CD4-positive, CD25-positive, alpha-beta regulatory T cell (primary cell): ENCODE results near the gene EP400. TPM values are rescaled to one million over a fixed set of nuclear protein-coding genes. Genes with fewer than 3 reads are reported as not detected.
A peak's percentile ranks its signal among the peaks of the same experiment; 100 is the strongest.

ENCODE experiments used
- ATAC-seq, 2 donors: fragments of 150-1000 bp; cut with Tn5 transposase; one replicate each; pipeline ENCODE4 v1.10.0; 2021; ENCODE audit warnings: low read depth in 2 of 2, moderate number of reproducible peaks in 2 of 2, moderate library complexity in 1 of 2
- DNase-seq, 3 donors: peaks; one replicate each; pipeline versions ENCODE4 v3.0.0 to v3.0.0-alpha.2; 2012 to 2022; ENCODE audit warnings: mixed read lengths in 1 of 3
- H3K27ac ChIP-seq: one replicate; pipeline ENCODE4 v1.7.0; 2013; ENCODE audit warnings: mild to moderate bottlenecking, low read length; ENCODE audit not compliant: insufficient read depth, poor library complexity, severe bottlenecking
- H3K27me3 ChIP-seq: one replicate; pipeline ENCODE4 v1.7.0; 2013; ENCODE audit warnings: low read length; ENCODE audit not compliant: control insufficient read depth, insufficient read depth
- H3K36me3 ChIP-seq: one replicate; pipeline ENCODE4 v1.7.0; 2013; ENCODE audit warnings: mild to moderate bottlenecking, low read length, moderate library complexity; ENCODE audit not compliant: control insufficient read depth, insufficient read depth
- H3K4me1 ChIP-seq: 2 replicates; pipeline ENCODE4 v1.7.0; 2013; ENCODE audit warnings: mild to moderate bottlenecking, low read length; ENCODE audit not compliant: insufficient read depth, control insufficient read depth, poor library complexity, severe bottlenecking
- H3K4me3 ChIP-seq: one replicate; pipeline ENCODE4 v1.7.0; 2013; ENCODE audit warnings: low read depth, mild to moderate bottlenecking, low read length, moderate library complexity
- H3K9me3 ChIP-seq, 2 experiments: 1 replicate in 1 of 2; 2 replicates in 1 of 2; pipeline ENCODE4 v1.7.0; 2013; ENCODE audit warnings: low read length in 2 of 2, mild to moderate bottlenecking in 1 of 2, moderate library complexity in 1 of 2; ENCODE audit not compliant: control insufficient read depth in 2 of 2
- H3K27ac Mint-ChIP-seq, 3 donors: one replicate each; pipeline ENCODE4 v1.8.0; 2020 to 2022; ENCODE audit warnings: mild to moderate bottlenecking in 3 of 3, mixed read lengths in 3 of 3, moderate library complexity in 2 of 3
- H3K27me3 Mint-ChIP-seq: one replicate; pipeline ENCODE4 v1.8.0; 2022; ENCODE audit warnings: mild to moderate bottlenecking, mixed read lengths
- H3K36me3 Mint-ChIP-seq: one replicate; pipeline ENCODE4 v1.8.0; 2020; ENCODE audit warnings: mixed read lengths
- H3K4me1 Mint-ChIP-seq, 4 donors: one replicate each; pipeline ENCODE4 v1.8.0; 2020 to 2022; ENCODE audit warnings: mixed read lengths in 4 of 4, mild to moderate bottlenecking in 1 of 4
- H3K4me3 Mint-ChIP-seq, 4 donors: one replicate each; pipeline ENCODE4 v1.8.0; 2020 to 2022; ENCODE audit warnings: mild to moderate bottlenecking in 4 of 4, mixed read lengths in 4 of 4, moderate library complexity in 3 of 4
- H3K9me3 Mint-ChIP-seq, 7 donors: one replicate each; pipeline ENCODE4 v1.8.0; 2020 to 2022; ENCODE audit warnings: mixed read lengths in 7 of 7, mild to moderate bottlenecking in 3 of 7, moderate library complexity in 2 of 7
- polyA plus RNA-seq, 4 donors: library from polyadenylated mRNA; unstranded; fragments of 300-500 nt; fragmentation: Illumina TruSeq; gene quantifications; one replicate each; pipeline ENCODE4 v1.2.3, GENCODE V29; 2021
- total RNA-seq: library from RNA; stranded (reverse); gene quantifications from one replicate; pipeline ENCODE4 v1.2.3, GENCODE V29; 2022

Gene EP400
- total and polyA plus RNA-seq, 5 donors from 2014 or later = 1.2 to 77.9 (median 1.9) TPM

GRCh38 chr12:131920902-131921840 lies 28.6 kb upstream of the EP400 start:
- Mint-ChIP-seq H3K36me3 (no peaks in the 10 kb centered on the region), H3K4me1 (peaks cover 0 to 6% (median 3%) of the 10 kb centered on the region in 4 donors), H3K27ac (no peak overlapping the region), H3K4me3 (peak overlapping the region in 1 of 4 donors; percentile 4), H3K27me3 (no peaks in the 10 kb centered on the region), H3K9me3 (no peaks in the 10 kb centered on the region)
- Histone ChIP-seq H3K4me1 (peaks cover 7% of the 10 kb centered on the region), H3K27ac (no peak overlapping the region), H3K9me3 (no peaks in the 10 kb centered on the region), H3K4me3 (no peak overlapping the region), H3K27me3 (no peaks in the 10 kb centered on the region), H3K36me3 (peaks cover 2% of the 10 kb centered on the region)
- ATAC-seq (no peak), DNase-seq (no peak)

DNA sequence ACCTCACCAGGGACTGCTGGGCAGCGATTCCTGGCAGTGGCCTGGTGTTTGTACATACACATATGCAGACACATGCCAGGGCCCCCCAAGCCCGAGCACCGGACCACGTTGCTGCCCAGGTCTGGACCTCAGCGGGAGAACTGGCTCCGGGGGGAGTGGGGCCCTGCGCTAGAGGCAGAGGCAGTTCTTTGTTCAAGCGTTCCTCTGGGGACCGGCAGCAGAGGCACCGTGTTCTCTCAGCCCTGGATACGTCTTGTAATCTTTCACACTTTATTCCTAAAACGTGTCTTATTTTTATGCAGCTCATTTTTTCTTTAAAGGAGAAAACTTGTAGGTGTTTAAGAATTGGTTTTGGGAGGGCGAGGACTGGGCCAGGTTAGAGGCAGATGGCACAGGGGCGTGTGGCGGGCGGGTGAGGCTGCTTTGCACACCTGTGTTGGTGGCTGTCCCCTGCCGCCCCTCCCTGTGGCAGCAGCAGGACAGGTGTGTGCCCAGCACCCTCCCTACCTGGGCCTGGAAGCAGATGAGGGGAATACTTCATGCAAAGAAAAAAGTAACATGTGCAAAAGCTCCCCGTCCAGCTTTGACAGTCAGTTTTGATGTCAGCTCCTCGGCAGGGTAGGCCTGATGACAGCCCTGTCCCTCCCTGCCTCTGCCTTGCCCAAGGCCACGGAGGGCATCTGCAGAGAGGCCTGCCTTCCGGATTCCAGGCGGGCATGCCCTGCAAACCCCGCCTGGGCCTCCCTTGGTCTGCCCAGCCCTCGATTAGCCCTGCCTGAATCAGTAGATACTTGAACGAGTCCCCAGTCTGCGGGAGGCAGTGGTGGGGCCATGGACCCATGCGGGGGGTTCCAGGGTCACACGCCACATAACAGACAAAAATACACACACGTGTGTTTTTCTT lies 27.6 kb upstream of the EP400 start:
- peak overlapping the region in 1 of 4 donors; percentile 60 for H3K4me3 Mint-ChIP-seq
- no peaks in the 10 kb centered on the region for H3K27me3 Mint-ChIP-seq
- H3K4me1 Mint-ChIP-seq = peaks cover 0 to 6% (median 3%) of the 10 kb centered on the region in 4 donors
- H3K9me3 ChIP-seq = no peaks in the 10 kb centered on the region
- H3K4me3 ChIP-seq = no peak overlapping the region
- peaks cover 2% of the 10 kb centered on the region for H3K36me3 ChIP-seq
- H3K9me3 Mint-ChIP-seq = no peaks in the 10 kb centered on the region
- DNase-seq (no peak), ATAC-seq (no peak)
- H3K27ac ChIP-seq = no peak overlapping the region
- H3K27ac Mint-ChIP-seq = peak overlapping the region in 1 of 3 donors; percentile 56
- H3K27me3 ChIP-seq = no peaks in the 10 kb centered on the region
- no peaks in the 10 kb centered on the region for H3K36me3 Mint-ChIP-seq
- peaks cover 7% of the 10 kb centered on the region for H3K4me1 ChIP-seq

DNA sequence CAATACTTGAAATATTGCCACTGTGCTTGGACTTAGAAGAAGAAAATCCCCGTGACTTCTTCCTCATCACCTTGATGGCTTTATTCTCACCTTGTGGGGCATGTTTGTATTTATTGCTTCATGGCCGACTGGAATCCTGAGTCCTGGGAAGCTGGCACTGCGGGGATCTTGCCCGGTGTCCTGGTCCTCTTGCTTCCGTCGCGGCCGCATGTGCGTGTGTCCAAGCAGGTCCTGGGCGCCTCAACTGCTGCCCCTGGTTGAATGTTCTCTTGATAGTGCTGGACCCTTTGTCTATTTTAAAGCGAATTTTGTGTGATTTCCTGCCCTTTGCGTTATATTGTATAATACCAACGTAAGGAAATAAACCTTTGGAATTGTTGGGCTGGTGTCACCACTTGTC lies 27.0 kb upstream of the EP400 start:
- H3K27ac Mint-ChIP-seq = peak overlapping the region in 1 of 3 donors; percentile 56
- DNase-seq = no peak
- Histone ChIP-seq H3K4me1 (peaks cover 7% of the 10 kb centered on the region), H3K9me3 (no peaks in the 10 kb centered on the region), H3K27me3 (no peaks in the 10 kb centered on the region), H3K36me3 (peaks cover 2% of the 10 kb centered on the region), H3K27ac (no peak overlapping the region), H3K4me3 (no peak overlapping the region)
- no peaks in the 10 kb centered on the region for H3K36me3 Mint-ChIP-seq
- H3K4me1 Mint-ChIP-seq = peaks cover 0 to 8% (median 3%) of the 10 kb centered on the region in 4 donors
- no peaks in the 10 kb centered on the region for H3K9me3 Mint-ChIP-seq
- no peaks in the 10 kb centered on the region for H3K27me3 Mint-ChIP-seq
- ATAC-seq = no peak
- peak overlapping the region in 1 of 4 donors; percentile 60 for H3K4me3 Mint-ChIP-seq

- no peaks in the 10 kb centered on the region for H3K27me3 ChIP-seq
- Mint-ChIP-seq H3K27ac (no peak overlapping the region), H3K9me3 (no peaks in the 10 kb centered on the region), H3K4me3 (no peak overlapping the region), H3K36me3 (no peaks in the 10 kb centered on the region), H3K4me1 (peaks cover 0 to 12% (median 7%) of the 10 kb centered on the region in 4 donors), H3K27me3 (no peaks in the 10 kb centered on the region)
- peaks cover 2% of the 10 kb centered on the region for H3K36me3 ChIP-seq
- no peak overlapping the region for H3K27ac ChIP-seq
- ATAC-seq = no peak
- H3K4me1 ChIP-seq = peaks cover 11% of the 10 kb centered on the region
- DNase-seq = no peak
- no peak overlapping the region for H3K4me3 ChIP-seq
- H3K9me3 ChIP-seq = no peaks in the 10 kb centered on the region
Measured at GRCh38 chr12:131923260-131923659, 26.5 kb upstream of the EP400 start.

DNA sequence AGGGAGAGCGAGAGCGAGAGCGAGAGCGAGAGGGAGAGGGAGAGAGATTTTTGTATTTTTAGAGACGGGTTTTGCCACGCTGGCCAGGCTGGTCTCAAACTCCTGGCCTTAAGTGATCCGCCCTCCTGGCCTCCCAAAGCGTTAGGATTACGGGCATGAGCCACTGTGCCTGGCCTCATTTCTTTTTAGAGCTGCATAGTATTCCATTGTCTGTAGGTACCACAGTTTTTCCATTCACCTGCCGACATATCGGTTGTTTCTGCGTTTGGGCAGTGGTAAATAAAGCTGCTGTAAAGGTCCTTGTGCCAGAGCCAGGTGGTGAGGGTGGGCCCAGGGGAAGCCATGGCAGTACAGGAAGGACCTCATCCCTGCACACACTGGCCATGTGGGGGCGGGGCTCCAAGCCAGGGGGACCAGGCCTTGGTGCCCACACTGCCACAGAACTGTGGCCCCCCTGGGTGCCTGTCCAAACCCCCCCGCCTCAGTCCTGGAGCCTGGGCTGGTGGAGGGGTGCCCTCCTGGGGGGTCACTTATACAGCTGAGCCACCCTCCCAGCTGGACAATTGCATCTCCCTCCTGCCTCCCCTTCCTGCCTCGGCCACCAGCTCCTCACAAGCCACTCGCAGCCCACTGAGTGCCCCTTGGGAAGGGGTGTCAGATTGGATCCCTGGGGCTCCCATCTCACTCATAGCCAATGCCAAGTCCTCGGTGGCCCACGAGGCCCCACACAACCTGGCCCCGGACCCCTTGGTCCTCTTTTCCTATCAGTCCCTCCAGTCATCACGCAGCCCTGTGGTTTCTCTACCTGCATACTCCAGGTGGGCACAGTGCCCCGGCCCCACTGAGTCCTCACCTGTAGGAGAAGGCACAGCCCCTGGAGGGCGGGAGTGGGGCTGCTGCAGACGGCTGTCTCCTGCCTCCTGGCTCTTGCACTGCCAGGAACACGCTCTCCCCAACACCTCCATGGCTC lies 22.3 kb upstream of the EP400 start:
- ATAC-seq (no peak), DNase-seq (no peak)
- Mint-ChIP-seq H3K27me3 (no peaks in the 10 kb centered on the region), H3K27ac (peak overlapping the region in 2 of 3 donors; percentile 35 to 59), H3K9me3 (no peaks in the 10 kb centered on the region), H3K4me3 (peak overlapping the region; percentile 92 to 96 (median 94)), H3K4me1 (peaks cover 4 to 29% (median 13%) of the 10 kb centered on the region in 4 donors), H3K36me3 (peaks cover 6% of the 10 kb centered on the region)
- H3K36me3 ChIP-seq = peaks cover 5% of the 10 kb centered on the region
- H3K4me1 ChIP-seq = peaks cover 23% of the 10 kb centered on the region
- H3K27ac ChIP-seq = no peak overlapping the region
- H3K4me3 ChIP-seq = no peak overlapping the region
- H3K9me3 ChIP-seq = no peaks in the 10 kb centered on the region
- no peaks in the 10 kb centered on the region for H3K27me3 ChIP-seq

DNA sequence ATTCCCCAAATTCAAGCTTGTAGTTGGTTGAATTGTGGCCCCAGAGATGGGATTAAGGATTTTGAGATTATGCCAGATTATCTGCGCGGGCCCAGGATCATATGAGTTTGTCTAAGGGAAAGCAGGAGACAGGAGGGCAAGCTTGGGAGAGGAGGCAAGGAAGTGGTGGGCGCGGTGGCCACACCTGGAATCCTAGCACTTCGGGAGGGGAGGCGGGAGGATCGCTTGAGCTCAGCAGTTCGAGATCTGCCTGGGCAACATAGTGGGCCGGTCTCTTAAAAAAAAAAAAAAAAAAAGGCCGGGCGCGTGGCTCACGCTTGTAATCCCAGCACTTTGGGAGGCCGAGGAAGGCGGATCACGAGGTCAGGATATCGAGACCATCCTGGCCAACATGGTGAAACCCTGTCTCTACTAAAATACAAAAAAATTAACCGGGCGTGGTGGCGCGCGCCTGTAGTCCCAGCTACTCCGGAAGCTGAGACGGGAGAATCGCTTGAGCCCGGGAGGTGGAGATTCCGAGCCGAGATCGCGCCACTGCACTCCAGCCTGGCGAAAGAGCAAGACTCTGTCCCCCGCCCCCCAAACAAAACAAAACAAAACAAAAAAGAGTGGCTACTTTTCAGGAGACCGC lies 21.5 kb upstream of the EP400 start:
- Histone ChIP-seq H3K9me3 (no peaks in the 10 kb centered on the region), H3K27ac (peak overlapping the region; percentile 67), H3K4me3 (peak overlapping the region; percentile 11), H3K27me3 (no peaks in the 10 kb centered on the region), H3K4me1 (peaks cover 23% of the 10 kb centered on the region), H3K36me3 (peaks cover 13% of the 10 kb centered on the region)
- Mint-ChIP-seq H3K4me1 (peaks cover 4 to 33% (median 15%) of the 10 kb centered on the region in 4 donors), H3K36me3 (peaks cover 11% of the 10 kb centered on the region), H3K27me3 (no peaks in the 10 kb centered on the region), H3K9me3 (no peaks in the 10 kb centered on the region), H3K27ac (peak overlapping the region in 2 of 3 donors; percentile 35 to 79), H3K4me3 (peak overlapping the region; percentile 92 to 96 (median 94))
- DNase-seq (peak in 1 of 3 donors; percentile 15), ATAC-seq (no peak)
